ENCODE data around the gene TMEM229A. TPM values are rescaled to one million over a fixed set of nuclear protein-coding genes. Genes with fewer than 3 reads are reported as not detected.
"Not testable (repeated sequence)": the region's sequence is repeated elsewhere in the genome, so short reads cannot be mapped to it uniquely, and the experiment has no call there.

TMEM229A gene
- total RNA-seq, 4 donors from 2014 or later = not detected

DNA sequence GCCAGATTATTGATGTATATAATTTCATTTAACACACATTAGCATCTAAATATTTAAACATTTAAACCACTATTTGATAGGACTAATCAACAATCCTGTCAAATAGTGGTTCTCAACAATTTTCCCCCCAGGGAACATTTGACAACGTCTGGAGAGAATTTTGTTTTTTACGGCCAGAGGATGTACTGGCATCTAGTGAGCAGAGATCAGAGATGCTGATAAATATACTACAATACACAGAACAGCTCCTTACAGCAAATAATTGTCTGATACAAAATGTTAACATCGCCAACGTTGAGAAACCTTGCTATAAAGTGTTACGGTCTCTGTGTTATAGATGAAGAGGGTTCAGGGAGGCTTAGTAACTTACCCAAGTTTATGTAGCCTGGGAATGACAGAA lies 25.0 kb upstream of the TMEM229A start:
- WGBS, 2 donors = 39 to 47% methylated on average over 5 of the region's 5 CpGs
- no peak for DNase-seq (ENCODE audit: low spot score in 2 of 2)
- no peak overlapping the region for H3K4me3 ChIP-seq (ENCODE audit: low read depth, poor library complexity, severe bottlenecking)
- TF ChIP-seq, protein P1, sequence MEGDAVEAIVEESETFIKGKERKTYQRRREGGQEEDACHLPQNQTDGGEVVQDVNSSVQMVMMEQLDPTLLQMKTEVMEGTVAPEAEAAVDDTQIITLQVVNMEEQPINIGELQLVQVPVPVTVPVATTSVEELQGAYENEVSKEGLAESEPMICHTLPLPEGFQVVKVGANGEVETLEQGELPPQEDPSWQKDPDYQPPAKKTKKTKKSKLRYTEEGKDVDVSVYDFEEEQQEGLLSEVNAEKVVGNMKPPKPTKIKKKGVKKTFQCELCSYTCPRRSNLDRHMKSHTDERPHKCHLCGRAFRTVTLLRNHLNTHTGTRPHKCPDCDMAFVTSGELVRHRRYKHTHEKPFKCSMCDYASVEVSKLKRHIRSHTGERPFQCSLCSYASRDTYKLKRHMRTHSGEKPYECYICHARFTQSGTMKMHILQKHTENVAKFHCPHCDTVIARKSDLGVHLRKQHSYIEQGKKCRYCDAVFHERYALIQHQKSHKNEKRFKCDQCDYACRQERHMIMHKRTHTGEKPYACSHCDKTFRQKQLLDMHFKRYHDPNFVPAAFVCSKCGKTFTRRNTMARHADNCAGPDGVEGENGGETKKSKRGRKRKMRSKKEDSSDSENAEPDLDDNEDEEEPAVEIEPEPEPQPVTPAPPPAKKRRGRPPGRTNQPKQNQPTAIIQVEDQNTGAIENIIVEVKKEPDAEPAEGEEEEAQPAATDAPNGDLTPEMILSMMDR (IDR thresholded peaks at IDR 0.05) = no peak
- TF ChIP-seq POLR2A (IDR thresholded peaks at IDR 0.05) = no peak
- intact Hi-C loops (cut with DNase I; ENCODE audit: low total_unique reads) = no loop called here

DNA sequence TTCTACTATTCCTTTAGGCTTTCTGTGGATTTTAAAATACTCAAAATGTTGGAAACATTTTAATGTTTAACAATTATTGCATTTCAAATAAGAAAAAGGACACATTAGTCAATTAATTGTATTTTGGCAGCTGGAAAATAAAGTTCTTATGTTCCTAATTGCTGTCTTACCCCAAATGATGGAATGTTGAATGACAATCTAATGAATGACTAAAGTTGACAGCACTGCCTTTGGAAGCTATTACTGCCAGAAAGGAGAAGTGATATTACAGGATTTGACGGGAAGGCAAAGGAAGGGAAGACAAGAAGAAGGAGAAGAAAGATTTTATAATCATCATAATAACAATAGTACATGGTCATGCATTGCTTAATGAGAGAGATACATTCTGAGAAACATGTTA lies 23.4 kb upstream of the TMEM229A start:
- 61 to 68% methylated on average over 1 of the region's 1 CpG for WGBS, 2 donors
- TF ChIP-seq POLR2A (IDR thresholded peaks at IDR 0.05) = no peak
- TF ChIP-seq, protein P1 (IDR thresholded peaks at IDR 0.05) = no peak
- no peak for DNase-seq (ENCODE audit: low spot score in 2 of 2)
- intact Hi-C loops (cut with DNase I; ENCODE audit: low total_unique reads) = no loop called here
- no peak overlapping the region for H3K4me3 ChIP-seq (ENCODE audit: low read depth, poor library complexity, severe bottlenecking)

DNA sequence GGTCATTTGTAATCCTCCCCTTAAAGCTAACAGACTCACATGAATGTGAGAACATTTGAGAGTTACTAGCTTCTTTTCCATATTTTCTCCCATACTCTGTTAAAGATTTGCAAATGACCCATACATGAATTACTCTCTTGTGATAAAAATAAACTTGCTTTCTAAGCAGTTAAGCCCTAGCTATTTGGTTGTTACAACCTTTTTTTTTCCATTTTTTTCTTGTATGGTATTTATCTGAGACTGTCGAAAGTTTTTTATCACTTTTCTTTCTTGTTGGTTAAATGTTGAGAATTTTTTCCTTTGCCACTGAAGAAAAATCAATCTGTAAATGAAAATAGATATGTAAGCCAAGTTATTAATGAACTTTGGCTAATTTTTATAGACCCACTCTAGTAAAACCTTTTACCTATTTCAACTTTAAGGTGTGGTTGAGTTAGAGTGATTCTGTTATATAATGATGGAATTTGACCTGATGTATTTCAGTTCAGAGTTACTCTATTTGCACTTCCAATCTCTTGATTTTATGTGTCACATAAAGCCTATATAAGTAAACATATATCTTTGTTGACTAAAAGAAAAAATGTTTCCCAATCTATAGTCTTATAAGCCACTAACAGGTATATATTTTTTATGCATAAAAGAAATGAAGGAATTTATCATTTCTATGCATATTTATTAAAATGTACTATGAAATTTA lies 19.0 kb upstream of the TMEM229A start:
- H3K4me3 ChIP-seq (ENCODE audit: low read depth, poor library complexity, severe bottlenecking) = no peak overlapping the region
- intact Hi-C loops (cut with DNase I; ENCODE audit: low total_unique reads) = no loop called here
- no peak for DNase-seq (ENCODE audit: low spot score in 2 of 2)
- WGBS, 2 donors = 73 to 88% methylated on average over 1 of the region's 1 CpG
- TF ChIP-seq, protein P1 (IDR thresholded peaks at IDR 0.05) = no peak
- TF ChIP-seq POLR2A (IDR thresholded peaks at IDR 0.05) = no peak

DNA sequence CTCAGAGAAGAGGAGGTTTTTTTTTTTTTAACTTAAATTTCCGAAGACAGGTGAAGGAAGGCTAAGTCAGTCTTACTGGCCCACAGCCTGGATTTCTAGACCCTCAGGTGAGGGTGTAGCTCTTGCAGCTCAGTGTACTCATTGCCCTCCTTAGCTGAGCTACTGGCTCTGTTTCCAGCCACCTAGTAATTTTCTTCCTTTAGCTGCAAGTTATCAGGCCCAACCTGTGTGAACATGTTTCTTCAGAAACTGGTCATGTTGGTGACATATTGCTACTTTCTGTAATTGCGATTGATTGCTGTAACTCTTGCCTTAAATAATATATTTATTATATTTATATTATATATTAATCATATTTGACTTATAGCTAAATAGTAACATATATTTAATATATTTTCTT lies 10.0 kb upstream of the TMEM229A start:
- H3K4me3 ChIP-seq (ENCODE audit: low read depth, poor library complexity, severe bottlenecking) = no peak overlapping the region
- no peak for TF ChIP-seq POLR2A (IDR thresholded peaks at IDR 0.05)
- TF ChIP-seq, protein P1 (IDR thresholded peaks at IDR 0.05) = no peak
- intact Hi-C loops (cut with DNase I; ENCODE audit: low total_unique reads) = no loop called here
- WGBS, 2 donors = 51 to 63% methylated on average over 2 of the region's 2 CpGs
- DNase-seq (ENCODE audit: low spot score in 2 of 2) = no peak

DNA sequence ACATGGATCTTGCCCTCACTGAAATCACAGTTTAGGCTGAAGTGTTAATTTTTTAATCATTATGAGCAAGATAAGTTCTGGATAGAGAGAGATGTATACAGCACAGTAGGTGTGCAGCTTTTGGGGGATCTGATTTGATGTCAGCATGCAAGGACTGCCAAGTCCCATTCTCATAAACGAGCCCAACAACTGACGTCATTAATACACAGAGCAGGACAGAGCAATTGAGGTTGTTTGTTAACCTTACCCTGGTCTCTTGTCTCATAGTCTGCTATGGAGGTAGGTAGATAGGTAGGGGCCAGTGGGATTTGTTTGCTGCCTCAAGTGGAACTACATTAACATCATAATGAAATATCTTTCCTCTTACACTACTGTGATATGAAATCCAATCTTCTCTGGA lies 8.6 kb upstream of the TMEM229A start:
- no peak overlapping the region for H3K4me3 ChIP-seq (ENCODE audit: low read depth, poor library complexity, severe bottlenecking)
- intact Hi-C loops (cut with DNase I; ENCODE audit: low total_unique reads) = no loop called here
- no peak for DNase-seq (ENCODE audit: low spot score in 2 of 2)
- WGBS, 2 donors = 54 to 67% methylated on average over 2 of the region's 2 CpGs
- no peak for TF ChIP-seq POLR2A (IDR thresholded peaks at IDR 0.05)
- TF ChIP-seq, protein P1 (IDR thresholded peaks at IDR 0.05) = no peak

DNA sequence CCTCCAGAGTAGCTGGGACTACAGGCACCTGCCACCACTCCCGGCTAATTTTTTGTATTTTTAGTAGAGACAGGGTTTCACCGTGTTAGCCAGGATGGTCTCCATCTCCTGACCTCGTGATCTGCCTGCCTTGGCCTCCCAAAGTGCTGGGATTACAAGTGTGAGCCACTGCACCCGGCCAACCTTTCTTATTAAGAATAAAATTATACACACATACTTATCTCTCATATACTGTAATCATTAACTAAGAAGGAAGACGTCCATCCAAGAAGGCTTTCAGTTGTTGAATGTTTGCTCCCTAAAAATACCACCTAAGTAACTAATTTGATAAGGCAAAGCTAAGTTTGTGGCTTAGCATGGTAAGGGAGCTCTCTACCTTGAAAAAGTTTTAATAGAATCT lies 5.0 kb upstream of the TMEM229A start:
- WGBS, 2 donors = 80 to 83% methylated on average over 5 of the region's 5 CpGs
- DNase-seq (ENCODE audit: low spot score in 2 of 2); H3K4me3 ChIP-seq (ENCODE audit: low read depth, poor library complexity, severe bottlenecking); intact Hi-C loops (cut with DNase I; ENCODE audit: low total_unique reads): not testable (repeated sequence)

Data from lower leg skin (tissue), 4 donors.